GM18519 (cell line): ENCODE measurements around the gene CEP162.
"Not testable (repeated sequence)": the region's sequence is repeated elsewhere in the genome, so short reads cannot be mapped to it uniquely, and the experiment has no call there.

ENCODE experiments used
- ATAC-seq: cut with Tn5 transposase; IDR thresholded peaks from one replicate; pipeline ENCODE4 v1.9.1; 2021; ENCODE audit warnings: mild to moderate bottlenecking, moderate library complexity; ENCODE audit not compliant: unreplicated experiment, low FRiP score

CEP162 gene

DNA sequence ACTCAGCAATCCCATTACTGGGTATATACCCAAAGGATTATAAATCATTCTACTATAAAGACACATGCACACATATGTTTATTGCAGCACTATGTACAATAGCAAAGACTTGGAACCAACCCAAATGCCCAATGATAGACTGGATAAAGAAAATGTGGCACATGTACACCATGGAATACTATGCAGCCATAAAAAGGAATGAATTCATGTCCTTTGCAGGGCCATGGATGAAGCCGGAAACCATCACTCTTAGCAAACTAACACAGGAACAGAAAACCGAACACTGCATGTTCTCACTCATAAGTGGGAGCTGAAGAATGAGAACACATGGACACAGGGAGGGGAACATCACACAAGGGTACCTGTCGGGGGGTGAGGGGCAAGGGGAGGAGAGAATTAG is 63.1 kb downstream of the CEP162 start:
- not testable (repeated sequence) for ATAC-seq

DNA sequence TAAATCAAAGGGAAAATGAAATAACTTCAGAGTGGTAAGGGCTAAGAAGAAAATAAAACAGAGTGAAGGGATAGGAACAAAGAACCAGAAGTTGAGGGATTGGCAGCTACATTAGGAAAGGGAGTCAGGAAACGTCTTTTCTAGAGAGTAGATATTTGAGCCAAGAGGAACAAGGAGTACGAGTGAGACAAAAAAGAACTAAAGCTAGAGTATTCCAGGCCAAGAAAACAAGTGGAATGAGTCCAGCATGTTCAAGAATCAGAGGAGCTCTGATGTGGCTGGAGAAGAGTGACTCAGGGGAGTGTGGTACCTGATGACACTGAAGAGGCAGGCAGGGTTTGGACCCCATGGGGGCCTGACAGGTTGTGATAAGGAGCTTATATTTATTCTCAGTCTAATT is 66.3 kb downstream of the CEP162 start:
- no peak for ATAC-seq

DNA sequence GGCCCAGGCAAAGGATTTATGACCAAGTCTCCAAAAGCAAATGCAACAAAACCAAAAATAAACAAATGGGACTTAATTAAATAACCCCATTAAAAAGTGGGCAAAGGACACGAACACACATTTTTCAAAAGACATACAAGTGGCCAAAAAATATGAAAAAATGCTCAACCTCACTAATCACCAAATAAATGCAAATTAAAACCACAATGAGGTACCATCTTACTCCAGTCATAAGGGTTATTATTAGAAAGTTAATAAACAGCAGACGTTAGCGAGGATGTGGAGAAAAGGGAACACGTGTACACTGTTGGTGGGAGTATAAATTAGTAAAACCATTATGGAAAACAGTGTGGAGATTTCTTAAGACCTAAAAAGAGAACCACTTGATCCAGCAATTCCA is 71.1 kb downstream of the CEP162 start:
- no peak for ATAC-seq

DNA sequence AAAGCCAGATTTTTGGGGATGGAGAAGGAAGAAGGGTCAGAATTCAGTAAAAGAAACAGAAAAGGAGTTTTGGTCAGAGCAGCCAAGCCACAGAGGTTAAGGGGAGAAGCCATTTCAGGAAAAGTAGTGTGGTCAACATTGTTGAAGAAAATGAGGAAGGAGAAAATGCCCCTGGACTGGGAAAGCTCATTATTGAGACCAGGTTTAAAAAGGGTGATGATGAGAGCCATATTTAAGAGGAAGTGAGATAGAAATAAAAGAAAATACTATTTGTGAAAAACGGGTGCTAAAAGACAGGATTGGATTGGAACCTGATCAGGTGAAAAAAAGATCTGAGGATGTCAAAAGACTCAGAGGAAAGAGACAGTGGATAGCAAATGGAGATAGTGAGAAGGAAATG is 75.8 kb downstream of the CEP162 start:
- no peak for ATAC-seq

DNA sequence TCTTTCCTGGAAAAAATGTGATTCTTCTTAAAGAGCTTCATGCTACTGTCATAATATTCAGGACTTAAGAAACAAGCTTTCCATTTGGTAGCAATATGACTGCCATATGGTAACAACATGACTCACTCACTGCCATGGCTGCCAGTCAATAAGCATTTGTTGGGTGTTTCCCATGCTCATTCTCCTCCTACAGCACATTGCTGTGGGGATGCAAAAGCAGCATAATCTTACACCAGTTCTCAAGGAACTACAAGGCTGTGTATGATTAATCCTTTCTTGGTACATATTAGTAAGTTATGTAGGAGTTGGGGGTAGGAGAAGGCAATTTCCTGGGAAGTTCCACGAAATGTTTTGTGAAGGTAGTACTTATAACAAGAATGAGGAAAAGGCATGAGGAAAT is 76.7 kb downstream of the CEP162 start:
- ATAC-seq = peak; percentile 72

DNA sequence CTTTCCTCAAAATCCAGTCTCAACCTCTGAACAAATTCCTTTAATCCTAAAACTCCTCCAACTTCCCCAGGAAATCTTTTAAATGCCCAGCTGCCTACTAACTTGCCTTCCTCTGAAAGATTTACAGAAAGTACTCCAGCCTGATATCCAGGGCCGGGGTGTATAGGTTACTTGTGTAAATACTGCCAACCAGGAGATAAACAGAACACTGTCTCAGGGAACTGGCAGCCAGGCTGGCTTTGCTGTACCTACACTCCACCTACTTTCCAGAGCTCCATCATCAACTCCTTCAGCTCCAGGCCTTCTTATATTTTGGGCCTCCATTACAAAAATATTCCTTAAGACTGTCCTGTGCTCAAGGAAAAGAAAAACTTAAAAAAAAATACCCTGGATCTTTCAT is 85.9 kb downstream of the CEP162 start:
- no peak for ATAC-seq

DNA sequence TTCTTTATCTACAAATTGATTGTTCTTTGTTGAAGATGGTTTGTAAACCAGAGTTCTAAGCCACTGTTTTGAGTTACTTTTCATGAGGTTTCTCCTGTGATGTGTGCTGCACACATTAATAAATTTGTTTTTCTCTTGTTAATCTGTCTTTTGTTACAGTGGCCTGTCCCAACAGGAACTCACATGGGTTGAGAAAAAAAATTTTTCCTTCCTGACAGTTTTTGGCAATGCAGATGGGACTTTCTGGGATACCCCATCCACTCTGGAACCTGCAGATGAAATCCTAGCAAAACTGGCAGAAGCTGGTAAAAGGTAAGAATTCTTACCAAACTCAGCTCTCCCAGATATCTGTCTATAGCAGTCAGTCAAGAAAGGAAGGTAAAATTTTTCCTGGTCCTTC is 88.1 kb downstream of the CEP162 start:
- no peak for ATAC-seq

DNA sequence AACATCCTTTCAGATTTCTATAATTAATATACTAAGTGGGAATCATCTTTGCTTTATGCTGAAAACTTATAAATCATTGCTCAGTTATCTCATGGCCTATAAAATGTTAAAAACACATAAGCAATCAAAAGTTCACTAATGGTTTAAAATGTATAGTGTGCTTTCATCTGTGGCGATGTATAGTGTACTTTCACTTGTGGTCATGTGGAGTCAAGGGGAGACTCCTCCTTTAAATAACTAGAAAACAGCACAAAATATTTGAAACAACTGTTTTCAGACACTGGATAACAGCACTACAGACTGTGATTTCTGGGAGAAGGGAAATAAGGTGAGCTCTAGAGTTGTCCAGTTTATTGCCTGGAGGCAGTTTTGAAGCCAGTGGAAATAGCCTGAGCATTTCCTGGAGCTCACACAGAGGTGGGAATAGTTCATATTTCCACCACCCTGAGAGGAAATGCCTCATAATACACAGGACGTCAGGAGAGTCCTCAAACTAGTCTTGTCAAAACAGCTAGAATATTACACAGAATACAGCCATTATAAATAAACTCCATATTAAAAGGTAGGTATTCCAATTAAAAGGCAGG is 89.4 kb downstream of the CEP162 start:
- no peak for ATAC-seq

DNA sequence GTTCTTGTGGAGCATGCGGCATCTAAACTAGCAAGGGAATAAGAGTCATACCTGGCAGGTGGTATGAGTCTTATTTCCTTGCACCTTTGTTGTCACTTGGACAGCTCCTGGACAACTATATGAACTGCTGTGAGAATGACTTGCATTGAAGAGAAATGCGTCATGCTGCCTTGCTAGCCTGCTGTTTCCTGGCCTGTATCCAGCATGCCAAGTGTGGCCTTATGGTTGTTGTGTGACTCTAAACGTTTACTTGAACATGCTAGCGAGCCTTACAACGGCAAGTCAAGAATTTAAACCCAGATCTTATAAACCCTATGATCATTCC is 90.4 kb downstream of the CEP162 start:
- ATAC-seq = no peak

DNA sequence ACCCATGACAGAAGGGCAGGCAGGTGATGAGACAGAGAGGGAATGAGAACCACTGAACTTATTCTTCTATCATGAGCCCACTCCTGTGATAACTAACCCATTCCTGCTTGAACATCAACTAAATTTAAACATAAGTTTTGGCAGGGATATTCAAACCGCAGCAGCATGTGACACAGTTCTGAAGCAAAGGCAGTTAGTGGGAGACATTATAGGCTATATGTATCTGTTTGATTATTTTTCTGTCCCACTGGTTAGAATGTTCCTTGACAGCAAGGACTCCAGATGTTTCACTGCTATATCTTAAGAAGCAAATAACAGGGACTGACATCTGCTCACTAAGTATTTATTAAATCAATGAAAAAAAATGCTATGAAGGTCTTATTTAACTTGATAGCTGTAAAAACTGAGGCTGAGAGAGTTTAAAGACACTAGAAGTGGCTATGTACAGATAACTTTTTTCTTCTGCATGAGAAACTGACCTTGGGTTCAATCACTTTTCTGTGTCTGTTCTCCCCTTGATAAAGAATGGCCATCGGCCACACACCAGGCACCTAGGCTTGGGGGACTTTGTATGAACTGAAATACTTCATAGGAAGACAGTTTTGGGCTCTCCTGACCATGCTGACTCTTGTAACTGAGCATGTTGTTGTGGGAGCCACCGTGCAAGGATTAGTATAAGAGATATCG is 90.9 kb downstream of the CEP162 start:
- no peak for ATAC-seq

DNA sequence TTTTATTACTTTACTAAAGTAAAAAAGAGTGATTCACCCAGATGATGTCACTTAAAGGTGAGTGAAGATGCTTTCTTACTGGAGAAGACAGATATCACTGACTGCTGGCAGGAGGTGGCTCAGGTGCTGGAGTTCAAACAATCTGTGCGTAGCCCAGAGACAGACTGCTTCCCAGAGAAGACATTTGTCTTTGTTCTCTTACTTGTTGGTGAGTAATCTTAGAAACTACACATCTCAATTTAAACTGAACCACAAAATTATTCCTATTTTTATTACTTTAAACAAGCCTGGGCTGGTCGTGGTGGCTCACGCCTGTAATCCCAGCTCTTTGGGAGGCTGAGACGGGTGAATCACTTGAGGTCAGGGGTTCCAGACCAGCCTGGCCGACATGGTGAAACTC is 92.2 kb downstream of the CEP162 start:
- ATAC-seq = no peak

DNA sequence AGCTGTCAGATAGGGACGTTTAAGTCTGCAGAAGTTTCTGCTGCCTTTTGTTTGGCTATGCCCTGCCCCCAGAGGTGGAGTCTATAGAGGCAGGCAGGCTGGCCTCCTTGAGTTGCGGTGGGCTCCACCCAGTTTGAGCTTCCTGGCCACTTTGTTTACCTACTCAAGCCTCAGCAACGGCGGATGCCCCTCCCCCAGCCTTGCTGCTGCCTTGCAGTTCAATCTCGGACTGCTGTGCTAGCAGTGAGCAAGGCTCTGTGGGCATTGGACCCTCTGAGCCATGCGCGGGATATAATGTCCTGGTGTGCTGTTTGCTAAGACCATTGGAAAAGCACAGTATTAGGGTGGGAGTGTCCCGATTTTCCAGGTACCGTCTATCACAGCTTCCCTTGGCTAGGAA is 94.1 kb downstream of the CEP162 start:
- not testable (repeated sequence) for ATAC-seq

DNA sequence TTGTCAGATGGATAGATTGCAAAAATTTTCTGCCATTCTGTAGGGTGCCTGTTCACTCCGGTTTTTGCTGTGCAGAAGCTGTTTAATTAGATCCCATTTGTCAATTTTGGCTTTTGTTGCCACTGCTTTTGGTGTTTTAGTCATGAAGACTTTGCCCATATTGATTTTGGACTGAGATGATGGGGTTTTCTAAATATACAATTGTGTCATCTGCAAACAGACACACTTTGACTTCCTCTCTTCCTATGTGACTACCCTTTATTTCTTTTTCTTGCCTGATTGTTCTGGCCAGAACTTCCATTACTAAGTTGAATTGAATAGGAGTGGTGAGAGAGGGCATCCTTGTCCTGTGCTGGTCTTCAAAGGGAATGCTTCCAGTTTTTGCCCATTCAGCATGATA is 97.9 kb downstream of the CEP162 start:
- ATAC-seq = not testable (repeated sequence)

DNA sequence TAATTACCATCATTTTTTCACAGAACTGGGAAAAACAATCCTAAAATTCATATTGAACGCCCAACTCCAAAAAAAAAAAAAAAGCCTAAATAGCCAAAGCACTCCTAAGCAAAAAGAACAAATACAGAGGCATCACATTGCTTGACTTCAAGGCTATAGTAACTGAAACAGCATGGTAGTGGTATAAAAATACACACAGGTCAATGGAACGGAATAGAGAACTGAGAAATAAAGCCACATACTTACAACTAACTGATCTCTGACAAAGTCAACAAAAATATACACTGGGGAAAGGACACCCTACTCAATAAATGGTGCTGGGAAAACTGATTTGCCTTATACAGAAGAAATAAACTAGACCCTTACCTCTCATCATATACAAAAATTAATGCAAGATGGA is 104.3 kb downstream of the CEP162 start:
- ATAC-seq = peak; percentile 74

DNA sequence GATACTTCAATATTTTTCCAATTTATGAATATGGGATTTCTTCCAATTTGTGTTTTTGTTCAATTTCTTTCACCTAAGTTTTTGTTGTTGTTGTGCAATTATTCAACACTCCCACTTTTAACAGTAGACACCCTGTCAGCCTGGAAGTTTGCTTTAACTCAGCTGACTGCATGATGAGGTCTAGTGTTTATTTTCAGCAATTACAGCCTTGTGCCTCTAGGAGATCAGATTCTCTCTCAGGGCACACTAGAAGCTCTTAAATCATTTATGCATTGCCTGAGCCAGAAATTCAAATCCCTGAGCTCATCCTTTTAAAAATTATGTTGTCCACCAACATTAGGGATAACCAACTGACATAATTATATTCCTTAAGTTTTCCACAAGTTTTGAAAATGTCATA is 108.2 kb downstream of the CEP162 start:
- ATAC-seq = no peak

DNA sequence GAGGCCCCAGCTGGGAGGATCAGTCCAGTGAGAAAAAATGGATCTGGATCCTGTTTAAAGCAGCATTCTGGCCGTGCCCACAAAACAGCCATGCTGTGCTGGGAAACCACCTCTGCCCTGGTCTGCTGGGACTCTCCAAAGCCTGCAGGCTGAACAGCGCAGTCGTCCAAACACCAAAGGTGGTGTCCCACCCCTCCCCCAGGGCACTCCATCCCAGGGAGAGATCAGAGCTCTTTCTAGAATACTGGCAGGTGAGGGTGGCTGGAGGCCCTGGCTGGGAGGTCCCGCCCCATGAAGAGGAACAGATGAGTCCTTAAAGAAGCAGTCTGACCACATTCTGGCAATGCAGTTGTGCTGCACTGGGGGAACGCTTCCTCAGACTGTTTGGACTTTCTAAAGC is 109.3 kb downstream of the CEP162 start:
- ATAC-seq = no peak

DNA sequence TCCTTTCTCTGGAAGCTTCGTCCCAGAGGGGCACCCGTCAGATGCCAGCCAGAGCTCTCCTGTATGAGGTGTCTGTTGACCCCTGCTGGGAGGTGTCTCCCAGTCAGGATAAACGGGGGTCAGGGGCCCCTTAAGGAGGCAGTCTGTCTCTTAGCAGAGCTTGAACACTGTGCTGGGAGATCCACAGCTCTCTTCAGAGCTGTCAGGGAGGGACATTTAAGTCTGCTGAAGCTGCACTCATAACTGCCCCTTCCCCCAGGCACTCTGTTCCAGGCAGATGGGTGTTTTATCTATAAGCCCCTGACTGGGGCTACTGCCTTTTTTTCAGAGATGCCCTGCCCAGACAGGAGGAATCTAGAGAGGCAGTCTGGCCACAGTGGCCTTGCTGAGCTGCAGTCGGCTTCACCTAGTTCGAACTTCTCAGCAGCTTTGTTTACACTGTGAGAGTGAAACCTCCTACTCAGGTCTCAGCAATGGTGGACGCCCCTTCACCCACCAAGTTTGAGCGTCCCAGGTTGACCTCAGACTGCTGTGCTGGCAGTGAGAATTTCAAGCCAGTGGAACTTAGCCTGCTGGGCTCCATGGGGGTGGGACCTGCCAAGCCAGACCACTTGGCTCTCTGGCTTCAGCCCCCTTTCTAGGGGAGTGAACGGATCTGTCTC is 112.4 kb downstream of the CEP162 start:
- ATAC-seq = not testable (repeated sequence)

DNA sequence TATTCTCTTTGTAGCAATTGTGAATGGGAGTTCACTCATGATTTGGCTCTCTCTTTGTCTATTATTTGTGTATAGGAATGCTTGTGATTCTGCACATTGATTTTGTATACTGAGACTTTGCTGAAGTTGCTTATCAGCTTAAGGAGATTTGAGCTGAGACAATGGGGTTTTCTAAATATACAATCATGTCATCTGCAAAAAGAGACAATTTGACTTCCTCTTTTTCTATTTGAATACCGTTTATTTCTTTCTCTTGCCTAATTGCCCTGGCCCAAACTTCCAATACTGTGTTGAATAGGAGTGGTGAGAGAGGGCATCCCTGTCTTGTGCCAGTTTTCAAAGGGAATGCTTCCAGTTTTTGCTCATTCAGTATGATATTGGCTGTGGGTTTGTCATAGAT is 116.1 kb downstream of the CEP162 start:
- not testable (repeated sequence) for ATAC-seq

DNA sequence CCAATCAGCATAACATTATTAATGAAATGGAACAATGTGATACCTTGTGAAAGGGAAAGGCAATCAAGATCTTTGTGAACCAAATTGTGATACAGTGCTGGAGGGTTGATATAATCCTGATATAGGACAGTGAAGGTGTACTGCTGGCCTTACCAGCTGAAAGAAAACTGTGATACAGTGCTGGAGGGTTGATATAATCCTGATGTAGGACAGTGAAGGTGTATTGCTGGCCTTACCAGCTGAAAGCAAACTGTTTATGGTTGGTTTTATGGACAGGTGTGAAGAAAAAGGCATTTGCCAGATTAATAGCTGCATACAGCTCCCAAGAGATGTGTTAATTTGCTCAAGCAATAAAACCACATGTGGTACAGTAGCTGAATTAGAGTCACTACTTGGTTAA is 119.9 kb downstream of the CEP162 start:
- ATAC-seq = no peak

DNA sequence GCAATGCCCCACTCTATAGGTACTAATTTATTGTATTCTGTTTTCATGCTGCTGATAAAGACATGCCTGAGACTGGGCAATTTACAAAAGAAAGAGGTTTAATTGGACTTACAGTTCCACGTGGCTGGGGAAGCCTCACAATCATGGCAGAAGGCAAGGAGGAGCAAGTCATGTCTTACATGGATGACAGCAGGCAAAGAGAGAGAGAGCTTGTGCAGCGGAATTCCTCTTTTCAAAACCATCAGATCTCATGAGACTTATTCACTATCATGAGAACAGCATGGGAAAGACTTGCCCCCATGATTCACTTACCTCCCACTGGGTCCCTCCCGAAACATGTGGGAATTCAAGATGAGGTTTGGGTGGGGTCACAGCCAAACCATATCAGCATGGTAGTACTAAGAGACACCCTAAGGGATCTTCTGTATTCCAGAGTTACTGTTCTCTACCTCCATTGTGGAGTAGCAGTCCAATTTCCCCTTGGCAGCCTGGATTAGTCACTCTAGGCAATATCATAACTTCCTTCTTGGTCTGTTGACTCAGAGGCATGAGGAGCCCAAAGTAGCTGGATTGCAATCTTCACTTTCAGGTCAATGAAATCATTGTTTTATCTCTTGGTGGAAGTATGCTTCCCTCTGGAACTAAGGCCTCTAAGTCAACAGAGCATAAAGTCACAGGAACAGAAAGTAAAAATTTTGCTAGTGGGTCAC is 122.1 kb downstream of the CEP162 start:
- ATAC-seq = not testable (repeated sequence)

DNA sequence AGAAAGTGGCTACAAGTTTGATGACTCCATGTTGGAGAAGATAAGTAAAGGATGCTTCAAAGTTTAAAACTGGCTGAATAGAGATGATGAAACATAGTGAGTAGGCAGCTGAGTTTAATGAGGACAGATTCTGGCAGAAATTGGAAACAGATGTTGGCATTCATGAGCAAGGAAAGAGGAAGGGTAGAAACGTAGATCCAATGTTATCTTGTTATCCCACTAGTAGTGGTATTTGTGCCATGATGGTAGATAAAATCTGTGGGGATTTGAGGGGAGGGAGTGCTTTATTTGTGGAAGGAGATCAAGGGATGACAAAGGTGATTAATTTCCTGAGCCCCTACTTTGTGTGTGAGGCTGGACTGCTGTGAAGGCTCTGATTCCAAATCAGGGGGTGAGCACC is 124.4 kb downstream of the CEP162 start:
- ATAC-seq = no peak

DNA sequence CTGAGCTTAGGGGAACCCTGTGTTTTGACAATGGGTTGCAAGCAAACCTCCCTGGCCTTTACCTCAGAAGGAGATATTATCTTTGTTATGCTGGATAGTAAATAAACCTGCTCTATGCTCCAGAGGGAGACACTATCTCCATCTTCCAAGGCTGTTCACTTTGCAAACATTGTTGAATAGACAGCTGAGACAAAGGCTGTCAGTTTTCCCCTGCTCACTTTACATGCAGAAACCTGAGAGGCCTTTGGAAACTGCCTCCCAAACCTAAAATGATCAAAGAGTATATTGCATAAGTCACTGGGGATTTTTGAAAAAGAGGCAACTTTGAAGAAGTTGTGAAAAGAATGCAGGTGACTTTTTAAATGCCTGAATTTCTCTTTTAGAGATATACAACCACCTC is 132.3 kb downstream of the CEP162 start:
- no peak for ATAC-seq
